GM23338 (cell line): ENCODE measurements around the gene HSPBP1. TPM values are rescaled to one million over a fixed set of nuclear protein-coding genes. Genes with fewer than 3 reads are reported as not detected.

Experiments
- ATAC-seq: fragments of 200-7000 bp; cut with Tn5 transposase; 3 replicates; pipeline ENCODE4 v1.9.1; 2020
- DNase-seq: peaks from one replicate; pipeline ENCODE4 v3.0.0-alpha.2; 2015; ENCODE audit warnings: low spot score
- H2AFZ ChIP-seq: fragments of 200-600 bp; sonication (generic); 2 replicates; pipeline ENCODE4 v1.8.0; 2016; ENCODE audit warnings: antibody characterized with exemption, mild to moderate bottlenecking, moderate library complexity
- H3F3A ChIP-seq: fragments of 200-600 bp; sonication (generic); replicated peaks from 2 replicates; pipeline ENCODE4 v1.8.0; 2017; ENCODE audit warnings: antibody characterized with exemption, mixed run types, low read depth
- H3K27ac ChIP-seq: fragments of 200-600 bp; sonication (generic); 2 replicates; pipeline ENCODE4 v1.6.1; 2016; ENCODE audit warnings: low read depth
- H3K27me3 ChIP-seq: fragments of 200-600 bp; sonication (generic); 2 replicates; pipeline ENCODE4 v1.8.0; 2016; ENCODE audit warnings: mild to moderate bottlenecking, mixed run types, moderate library complexity; ENCODE audit not compliant: insufficient read depth
- H3K36me3 ChIP-seq: fragments of 200-600 bp; sonication (generic); 2 replicates; pipeline ENCODE4 v1.8.0; 2016; ENCODE audit warnings: mild to moderate bottlenecking; ENCODE audit not compliant: insufficient read depth
- H3K4me1 ChIP-seq: fragments of 200-600 bp; sonication (generic); 2 replicates; pipeline ENCODE4 v1.8.0; 2016; ENCODE audit warnings: mild to moderate bottlenecking, moderate library complexity; ENCODE audit not compliant: insufficient read depth
- H3K4me2 ChIP-seq: fragments of 200-600 bp; sonication (generic); 2 replicates; pipeline ENCODE4 v1.7.1; 2017; ENCODE audit warnings: mixed run types
- H3K4me3 ChIP-seq: fragments of 200-600 bp; sonication (generic); 2 replicates; pipeline ENCODE4 v1.6.1; 2016; ENCODE audit warnings: mixed run types
- H3K79me2 ChIP-seq: fragments of 200-600 bp; sonication (generic); replicated peaks from 2 replicates; pipeline ENCODE4 v1.8.0; 2017; ENCODE audit warnings: mild to moderate bottlenecking; ENCODE audit not compliant: insufficient read depth
- H3K9me2 ChIP-seq: fragments of 200-600 bp; sonication (generic); 2 replicates; pipeline ENCODE4 v1.8.0; 2017; ENCODE audit not compliant: insufficient read depth
- H4K20me1 ChIP-seq: fragments of 200-600 bp; sonication (generic); replicated peaks from 2 replicates; pipeline ENCODE4 v1.8.0; 2017; ENCODE audit warnings: mild to moderate bottlenecking; ENCODE audit not compliant: insufficient read depth
- H3K27ac Mint-ChIP-seq: 2 replicates; pipeline ENCODE4 v1.8.0; 2020; ENCODE audit warnings: inconsistent platforms, mild to moderate bottlenecking, moderate library complexity, mixed read lengths
- H3K27me3 Mint-ChIP-seq: 3 replicates; pipeline ENCODE4 v1.8.0; 2022; ENCODE audit warnings: low read depth, mild to moderate bottlenecking, moderate library complexity, mixed read lengths, inconsistent platforms; ENCODE audit not compliant: insufficient read depth, poor library complexity
- H3K36me3 Mint-ChIP-seq: 3 replicates; pipeline ENCODE4 v1.8.0; 2021; ENCODE audit warnings: low read depth, mild to moderate bottlenecking, inconsistent platforms, moderate library complexity, mixed read lengths
- H3K4me1 Mint-ChIP-seq: 3 replicates; pipeline ENCODE4 v1.8.0; 2020; ENCODE audit warnings: mild to moderate bottlenecking, inconsistent platforms, mixed read lengths
- H3K4me3 Mint-ChIP-seq: 3 replicates; pipeline ENCODE4 v1.8.0; 2021; ENCODE audit warnings: moderate library complexity, mild to moderate bottlenecking, inconsistent platforms, mixed read lengths
- H3K9me3 Mint-ChIP-seq: 3 replicates; pipeline ENCODE4 v1.8.0; 2020; ENCODE audit warnings: moderate library complexity, mild to moderate bottlenecking, inconsistent platforms, mixed read lengths
- CREB1 ChIP-seq: fragments of 250-450 bp; sonication (Bioruptor Pico); IDR thresholded peaks from 2 replicates; pipeline ENCODE4 v1.5.0; 2020; ENCODE audit warnings: low read depth, mild to moderate bottlenecking, moderate library complexity
- EZH2 ChIP-seq: fragments of 200-600 bp; sonication (generic); IDR thresholded peaks from one replicate; pipeline ENCODE4 v1.8.0; 2017; ENCODE audit warnings: antibody characterized with exemption, mild to moderate bottlenecking, low read depth; ENCODE audit not compliant: unreplicated experiment
- EZH2phosphoT487 ChIP-seq: fragments of 200-600 bp; sonication (generic); IDR thresholded peaks from one replicate; pipeline ENCODE4 v1.8.1; 2018; ENCODE audit warnings: antibody characterized with exemption; ENCODE audit not compliant: unreplicated experiment
- JUNB ChIP-seq: IDR thresholded peaks from one replicate; pipeline ENCODE4 v1.6.1; 2016; ENCODE audit warnings: antibody characterized with exemption; ENCODE audit not compliant: unreplicated experiment
- NANOG ChIP-seq: IDR thresholded peaks from 2 replicates; pipeline ENCODE4 v1.6.1; 2016; ENCODE audit warnings: antibody characterized with exemption, borderline replicate concordance
- POLR2AphosphoS5 ChIP-seq: IDR thresholded peaks from 2 replicates; pipeline ENCODE4 v1.6.1; 2016; ENCODE audit warnings: antibody characterized with exemption, low read depth
- STAT1 ChIP-seq: IDR thresholded peaks from one replicate; pipeline ENCODE4 v1.6.1; 2016; ENCODE audit warnings: antibody characterized with exemption; ENCODE audit not compliant: unreplicated experiment
- ZNF114 ChIP-seq: fragments of 250-450 bp; sonication (Bioruptor Pico); IDR thresholded peaks from 2 replicates; pipeline ENCODE4 v1.5.0; 2020; ENCODE audit warnings: mild to moderate bottlenecking, moderate library complexity
- ZNF331 ChIP-seq: fragments of 250-450 bp; sonication (Bioruptor Pico); IDR thresholded peaks from 2 replicates; pipeline ENCODE4 v1.5.0; 2020; ENCODE audit warnings: low read depth, mild to moderate bottlenecking, moderate library complexity
- polyA plus RNA-seq: library from polyadenylated mRNA; unstranded; fragments of >200 nt; fragmentation: Nextera tagmentation; extraction: Ambion mirVana; gene quantifications from 2 replicates; pipeline ENCODE4 v1.2.1, GENCODE V29; 2016
- total RNA-seq: library from RNA; depleted of rRNA; stranded (reverse); fragments of >200 nt; shearing (Covaris generic); gene quantifications from 2 replicates; pipeline ENCODE4 v1.2.3, GENCODE V29; 2014
- TF ChIP-seq, protein P1 (sequence below): fragments of 250-450 bp; sonication (Bioruptor Pico); IDR thresholded peaks from 2 replicates; pipeline ENCODE4 v1.5.0; 2020; ENCODE audit warnings: mild to moderate bottlenecking, moderate library complexity
- TF ChIP-seq, protein P2 (sequence below): IDR thresholded peaks from 2 replicates; pipeline ENCODE4 v1.6.1; 2016; ENCODE audit warnings: antibody characterized with exemption
- TF ChIP-seq, protein P3 (sequence below): IDR thresholded peaks from one replicate; pipeline ENCODE4 v1.6.1; 2018; ENCODE audit warnings: antibody characterized with exemption; ENCODE audit not compliant: unreplicated experiment
- TF ChIP-seq, protein P4 (sequence below), 2 experiments: fragments of 200-600 bp in 1 of 2; sonication (generic) in 1 of 2; conservative IDR thresholded peaks; 2 replicates each; pipeline versions ENCODE4 v1.5.1 to v1.6.1; 2016 to 2017; ENCODE audit warnings: antibody characterized with exemption in 2 of 2, low read depth in 2 of 2, mild to moderate bottlenecking in 2 of 2, moderate library complexity in 1 of 2

The HSPBP1 gene
- total and polyA plus RNA-seq, 2 experiments from 2014 or later, result 83.6 to 91.1 TPM

- Mint-ChIP-seq H3K27me3 (peaks cover 14% of the 10 kb centered on the region), H3K36me3 (peaks cover 42% of the 10 kb centered on the region), H3K4me3 (no peak overlapping the region), H3K9me3 (no peaks in the 10 kb centered on the region; the same call in 2 of the 3 replicates), H3K27ac (no peak overlapping the region), H3K4me1 (peaks cover 15% of the 10 kb centered on the region)
- H3K79me2 ChIP-seq, result no peaks in the 10 kb centered on the region
- TF ChIP-seq NANOG, result no peak
- TF ChIP-seq, protein P1, sequence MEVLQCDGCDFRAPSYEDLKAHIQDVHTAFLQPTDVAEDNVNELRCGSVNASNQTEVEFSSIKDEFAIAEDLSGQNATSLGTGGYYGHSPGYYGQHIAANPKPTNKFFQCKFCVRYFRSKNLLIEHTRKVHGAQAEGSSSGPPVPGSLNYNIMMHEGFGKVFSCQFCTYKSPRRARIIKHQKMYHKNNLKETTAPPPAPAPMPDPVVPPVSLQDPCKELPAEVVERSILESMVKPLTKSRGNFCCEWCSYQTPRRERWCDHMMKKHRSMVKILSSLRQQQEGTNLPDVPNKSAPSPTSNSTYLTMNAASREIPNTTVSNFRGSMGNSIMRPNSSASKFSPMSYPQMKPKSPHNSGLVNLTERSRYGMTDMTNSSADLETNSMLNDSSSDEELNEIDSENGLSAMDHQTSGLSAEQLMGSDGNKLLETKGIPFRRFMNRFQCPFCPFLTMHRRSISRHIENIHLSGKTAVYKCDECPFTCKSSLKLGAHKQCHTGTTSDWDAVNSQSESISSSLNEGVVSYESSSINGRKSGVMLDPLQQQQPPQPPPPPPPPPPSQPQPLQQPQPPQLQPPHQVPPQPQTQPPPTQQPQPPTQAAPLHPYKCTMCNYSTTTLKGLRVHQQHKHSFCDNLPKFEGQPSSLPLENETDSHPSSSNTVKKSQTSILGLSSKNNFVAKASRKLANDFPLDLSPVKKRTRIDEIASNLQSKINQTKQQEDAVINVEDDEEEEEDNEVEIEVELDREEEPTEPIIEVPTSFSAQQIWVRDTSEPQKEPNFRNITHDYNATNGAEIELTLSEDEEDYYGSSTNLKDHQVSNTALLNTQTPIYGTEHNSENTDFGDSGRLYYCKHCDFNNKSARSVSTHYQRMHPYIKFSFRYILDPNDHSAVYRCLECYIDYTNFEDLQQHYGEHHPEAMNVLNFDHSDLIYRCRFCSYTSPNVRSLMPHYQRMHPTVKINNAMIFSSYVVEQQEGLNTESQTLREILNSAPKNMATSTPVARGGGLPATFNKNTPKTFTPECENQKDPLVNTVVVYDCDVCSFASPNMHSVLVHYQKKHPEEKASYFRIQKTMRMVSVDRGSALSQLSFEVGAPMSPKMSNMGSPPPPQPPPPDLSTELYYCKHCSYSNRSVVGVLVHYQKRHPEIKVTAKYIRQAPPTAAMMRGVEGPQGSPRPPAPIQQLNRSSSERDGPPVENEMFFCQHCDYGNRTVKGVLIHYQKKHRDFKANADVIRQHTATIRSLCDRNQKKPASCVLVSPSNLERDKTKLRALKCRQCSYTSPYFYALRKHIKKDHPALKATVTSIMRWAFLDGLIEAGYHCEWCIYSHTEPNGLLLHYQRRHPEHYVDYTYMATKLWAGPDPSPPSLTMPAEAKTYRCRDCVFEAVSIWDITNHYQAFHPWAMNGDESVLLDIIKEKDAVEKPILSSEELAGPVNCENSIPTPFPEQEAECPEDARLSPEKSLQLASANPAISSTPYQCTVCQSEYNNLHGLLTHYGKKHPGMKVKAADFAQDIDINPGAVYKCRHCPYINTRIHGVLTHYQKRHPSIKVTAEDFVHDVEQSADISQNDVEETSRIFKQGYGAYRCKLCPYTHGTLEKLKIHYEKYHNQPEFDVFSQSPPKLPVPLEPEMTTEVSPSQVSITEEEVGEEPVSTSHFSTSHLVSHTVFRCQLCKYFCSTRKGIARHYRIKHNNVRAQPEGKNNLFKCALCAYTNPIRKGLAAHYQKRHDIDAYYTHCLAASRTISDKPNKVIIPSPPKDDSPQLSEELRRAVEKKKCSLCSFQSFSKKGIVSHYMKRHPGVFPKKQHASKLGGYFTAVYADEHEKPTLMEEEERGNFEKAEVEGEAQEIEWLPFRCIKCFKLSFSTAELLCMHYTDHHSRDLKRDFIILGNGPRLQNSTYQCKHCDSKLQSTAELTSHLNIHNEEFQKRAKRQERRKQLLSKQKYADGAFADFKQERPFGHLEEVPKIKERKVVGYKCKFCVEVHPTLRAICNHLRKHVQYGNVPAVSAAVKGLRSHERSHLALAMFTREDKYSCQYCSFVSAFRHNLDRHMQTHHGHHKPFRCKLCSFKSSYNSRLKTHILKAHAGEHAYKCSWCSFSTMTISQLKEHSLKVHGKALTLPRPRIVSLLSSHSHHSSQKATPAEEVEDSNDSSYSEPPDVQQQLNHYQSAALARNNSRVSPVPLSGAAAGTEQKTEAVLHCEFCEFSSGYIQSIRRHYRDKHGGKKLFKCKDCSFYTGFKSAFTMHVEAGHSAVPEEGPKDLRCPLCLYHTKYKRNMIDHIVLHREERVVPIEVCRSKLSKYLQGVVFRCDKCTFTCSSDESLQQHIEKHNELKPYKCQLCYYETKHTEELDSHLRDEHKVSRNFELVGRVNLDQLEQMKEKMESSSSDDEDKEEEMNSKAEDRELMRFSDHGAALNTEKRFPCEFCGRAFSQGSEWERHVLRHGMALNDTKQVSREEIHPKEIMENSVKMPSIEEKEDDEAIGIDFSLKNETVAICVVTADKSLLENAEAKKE (CRISPR knock-in tag), result no peak
- TF ChIP-seq JUNB, result no peak
- TF ChIP-seq POLR2AphosphoS5, result no peak
- no peak for TF ChIP-seq EZH2
- TF ChIP-seq ZNF331 (CRISPR knock-in tag), result no peak
- TF ChIP-seq, protein P2, sequence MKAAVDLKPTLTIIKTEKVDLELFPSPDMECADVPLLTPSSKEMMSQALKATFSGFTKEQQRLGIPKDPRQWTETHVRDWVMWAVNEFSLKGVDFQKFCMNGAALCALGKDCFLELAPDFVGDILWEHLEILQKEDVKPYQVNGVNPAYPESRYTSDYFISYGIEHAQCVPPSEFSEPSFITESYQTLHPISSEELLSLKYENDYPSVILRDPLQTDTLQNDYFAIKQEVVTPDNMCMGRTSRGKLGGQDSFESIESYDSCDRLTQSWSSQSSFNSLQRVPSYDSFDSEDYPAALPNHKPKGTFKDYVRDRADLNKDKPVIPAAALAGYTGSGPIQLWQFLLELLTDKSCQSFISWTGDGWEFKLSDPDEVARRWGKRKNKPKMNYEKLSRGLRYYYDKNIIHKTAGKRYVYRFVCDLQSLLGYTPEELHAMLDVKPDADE, result no peak
- no peak for TF ChIP-seq EZH2phosphoT487
- TF ChIP-seq, protein P3, sequence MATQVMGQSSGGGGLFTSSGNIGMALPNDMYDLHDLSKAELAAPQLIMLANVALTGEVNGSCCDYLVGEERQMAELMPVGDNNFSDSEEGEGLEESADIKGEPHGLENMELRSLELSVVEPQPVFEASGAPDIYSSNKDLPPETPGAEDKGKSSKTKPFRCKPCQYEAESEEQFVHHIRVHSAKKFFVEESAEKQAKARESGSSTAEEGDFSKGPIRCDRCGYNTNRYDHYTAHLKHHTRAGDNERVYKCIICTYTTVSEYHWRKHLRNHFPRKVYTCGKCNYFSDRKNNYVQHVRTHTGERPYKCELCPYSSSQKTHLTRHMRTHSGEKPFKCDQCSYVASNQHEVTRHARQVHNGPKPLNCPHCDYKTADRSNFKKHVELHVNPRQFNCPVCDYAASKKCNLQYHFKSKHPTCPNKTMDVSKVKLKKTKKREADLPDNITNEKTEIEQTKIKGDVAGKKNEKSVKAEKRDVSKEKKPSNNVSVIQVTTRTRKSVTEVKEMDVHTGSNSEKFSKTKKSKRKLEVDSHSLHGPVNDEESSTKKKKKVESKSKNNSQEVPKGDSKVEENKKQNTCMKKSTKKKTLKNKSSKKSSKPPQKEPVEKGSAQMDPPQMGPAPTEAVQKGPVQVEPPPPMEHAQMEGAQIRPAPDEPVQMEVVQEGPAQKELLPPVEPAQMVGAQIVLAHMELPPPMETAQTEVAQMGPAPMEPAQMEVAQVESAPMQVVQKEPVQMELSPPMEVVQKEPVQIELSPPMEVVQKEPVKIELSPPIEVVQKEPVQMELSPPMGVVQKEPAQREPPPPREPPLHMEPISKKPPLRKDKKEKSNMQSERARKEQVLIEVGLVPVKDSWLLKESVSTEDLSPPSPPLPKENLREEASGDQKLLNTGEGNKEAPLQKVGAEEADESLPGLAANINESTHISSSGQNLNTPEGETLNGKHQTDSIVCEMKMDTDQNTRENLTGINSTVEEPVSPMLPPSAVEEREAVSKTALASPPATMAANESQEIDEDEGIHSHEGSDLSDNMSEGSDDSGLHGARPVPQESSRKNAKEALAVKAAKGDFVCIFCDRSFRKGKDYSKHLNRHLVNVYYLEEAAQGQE, result no peak
- TF ChIP-seq STAT1, result no peak
- TF ChIP-seq ZNF114 (CRISPR knock-in tag), result no peak
- no peak for TF ChIP-seq CREB1 (CRISPR knock-in tag)
- TF ChIP-seq, protein P4, sequence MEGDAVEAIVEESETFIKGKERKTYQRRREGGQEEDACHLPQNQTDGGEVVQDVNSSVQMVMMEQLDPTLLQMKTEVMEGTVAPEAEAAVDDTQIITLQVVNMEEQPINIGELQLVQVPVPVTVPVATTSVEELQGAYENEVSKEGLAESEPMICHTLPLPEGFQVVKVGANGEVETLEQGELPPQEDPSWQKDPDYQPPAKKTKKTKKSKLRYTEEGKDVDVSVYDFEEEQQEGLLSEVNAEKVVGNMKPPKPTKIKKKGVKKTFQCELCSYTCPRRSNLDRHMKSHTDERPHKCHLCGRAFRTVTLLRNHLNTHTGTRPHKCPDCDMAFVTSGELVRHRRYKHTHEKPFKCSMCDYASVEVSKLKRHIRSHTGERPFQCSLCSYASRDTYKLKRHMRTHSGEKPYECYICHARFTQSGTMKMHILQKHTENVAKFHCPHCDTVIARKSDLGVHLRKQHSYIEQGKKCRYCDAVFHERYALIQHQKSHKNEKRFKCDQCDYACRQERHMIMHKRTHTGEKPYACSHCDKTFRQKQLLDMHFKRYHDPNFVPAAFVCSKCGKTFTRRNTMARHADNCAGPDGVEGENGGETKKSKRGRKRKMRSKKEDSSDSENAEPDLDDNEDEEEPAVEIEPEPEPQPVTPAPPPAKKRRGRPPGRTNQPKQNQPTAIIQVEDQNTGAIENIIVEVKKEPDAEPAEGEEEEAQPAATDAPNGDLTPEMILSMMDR (conservative IDR thresholded peaks at IDR 0.05; ENCODE audit: low read depth in 2 of 2), result no peak
- H4K20me1 ChIP-seq, result no peaks in the 10 kb centered on the region; the same call in 1 of the 2 replicates
- no peak for DNase-seq
- H3K4me3 ChIP-seq, result no peak overlapping the region
- H3K27ac ChIP-seq, result no peak overlapping the region
- H3K4me1 ChIP-seq, result peaks cover 10% of the 10 kb centered on the region
- ATAC-seq, result no peak
- no peak overlapping the region for H3K4me2 ChIP-seq
- H3F3A ChIP-seq, result peaks cover 11% of the 10 kb centered on the region
- H2AFZ ChIP-seq, result no peak overlapping the region
- peaks cover 4% of the 10 kb centered on the region for H3K36me3 ChIP-seq
- H3K9me2 ChIP-seq, result no peaks in the 10 kb centered on the region
- H3K27me3 ChIP-seq, result no peaks in the 10 kb centered on the region
These were observed 29.5 kb upstream of the HSPBP1 start for GRCh38 chr19:55309448-55309847.
